Stimulated activated naive CD4-positive, alpha-beta T cell (primary cell): ENCODE results near the gene SLFN13.
"Not testable (repeated sequence)": the region's sequence is repeated elsewhere in the genome, so short reads cannot be mapped to it uniquely, and the experiment has no call there.

Experiments
- DNase-seq, 6 experiments: peaks; one replicate each; lab custom pipeline; 2025; lab: John Stamatoyannopoulos, UW

The SLFN13 gene, protein sequence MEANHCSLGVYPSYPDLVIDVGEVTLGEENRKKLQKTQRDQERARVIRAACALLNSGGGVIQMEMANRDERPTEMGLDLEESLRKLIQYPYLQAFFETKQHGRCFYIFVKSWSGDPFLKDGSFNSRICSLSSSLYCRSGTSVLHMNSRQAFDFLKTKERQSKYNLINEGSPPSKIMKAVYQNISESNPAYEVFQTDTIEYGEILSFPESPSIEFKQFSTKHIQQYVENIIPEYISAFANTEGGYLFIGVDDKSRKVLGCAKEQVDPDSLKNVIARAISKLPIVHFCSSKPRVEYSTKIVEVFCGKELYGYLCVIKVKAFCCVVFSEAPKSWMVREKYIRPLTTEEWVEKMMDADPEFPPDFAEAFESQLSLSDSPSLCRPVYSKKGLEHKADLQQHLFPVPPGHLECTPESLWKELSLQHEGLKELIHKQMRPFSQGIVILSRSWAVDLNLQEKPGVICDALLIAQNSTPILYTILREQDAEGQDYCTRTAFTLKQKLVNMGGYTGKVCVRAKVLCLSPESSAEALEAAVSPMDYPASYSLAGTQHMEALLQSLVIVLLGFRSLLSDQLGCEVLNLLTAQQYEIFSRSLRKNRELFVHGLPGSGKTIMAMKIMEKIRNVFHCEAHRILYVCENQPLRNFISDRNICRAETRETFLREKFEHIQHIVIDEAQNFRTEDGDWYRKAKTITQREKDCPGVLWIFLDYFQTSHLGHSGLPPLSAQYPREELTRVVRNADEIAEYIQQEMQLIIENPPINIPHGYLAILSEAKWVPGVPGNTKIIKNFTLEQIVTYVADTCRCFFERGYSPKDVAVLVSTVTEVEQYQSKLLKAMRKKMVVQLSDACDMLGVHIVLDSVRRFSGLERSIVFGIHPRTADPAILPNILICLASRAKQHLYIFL

DNA sequence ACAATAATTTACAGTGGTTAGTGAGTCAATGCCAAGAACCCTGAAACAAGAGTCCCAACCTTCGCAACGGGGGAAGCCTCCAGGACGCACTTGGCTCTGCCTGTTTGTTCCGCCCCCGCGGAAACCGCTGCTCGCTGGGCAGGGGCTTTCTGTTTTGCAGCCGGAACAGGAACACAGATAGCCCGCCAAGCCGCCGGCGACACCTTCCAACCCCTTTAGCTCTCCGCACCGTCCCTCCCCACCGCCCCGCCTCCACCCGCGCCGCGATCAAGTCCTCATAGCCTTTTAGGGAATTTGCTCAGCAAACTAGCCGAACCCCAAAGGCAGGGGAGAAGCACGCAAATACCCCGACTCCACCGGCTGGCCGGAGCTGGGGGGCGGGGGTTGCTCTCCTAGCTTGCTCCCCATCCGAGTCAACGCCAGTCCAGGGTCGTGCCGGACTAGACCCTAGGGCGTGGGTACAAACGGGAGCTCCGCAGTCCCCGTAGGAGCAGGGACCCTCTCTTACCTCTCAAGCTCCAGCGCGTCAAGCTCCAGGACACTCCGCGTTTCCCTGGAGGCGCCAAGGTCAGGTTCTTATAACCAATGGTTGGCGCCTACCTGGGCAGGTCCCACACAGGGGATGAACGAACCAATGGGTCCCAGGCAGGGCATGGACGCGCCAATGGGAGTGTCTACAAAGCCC lies at the start of gene SLFN13:
Gene SLFN13, minus strand, starts transcription at position 553 of the 685 bp plus-strand sequence. CDS start 3,086 bp downstream, outside the sequence.
- DNase-seq: peak; percentile 66 to 75 (median 68)

DNA sequence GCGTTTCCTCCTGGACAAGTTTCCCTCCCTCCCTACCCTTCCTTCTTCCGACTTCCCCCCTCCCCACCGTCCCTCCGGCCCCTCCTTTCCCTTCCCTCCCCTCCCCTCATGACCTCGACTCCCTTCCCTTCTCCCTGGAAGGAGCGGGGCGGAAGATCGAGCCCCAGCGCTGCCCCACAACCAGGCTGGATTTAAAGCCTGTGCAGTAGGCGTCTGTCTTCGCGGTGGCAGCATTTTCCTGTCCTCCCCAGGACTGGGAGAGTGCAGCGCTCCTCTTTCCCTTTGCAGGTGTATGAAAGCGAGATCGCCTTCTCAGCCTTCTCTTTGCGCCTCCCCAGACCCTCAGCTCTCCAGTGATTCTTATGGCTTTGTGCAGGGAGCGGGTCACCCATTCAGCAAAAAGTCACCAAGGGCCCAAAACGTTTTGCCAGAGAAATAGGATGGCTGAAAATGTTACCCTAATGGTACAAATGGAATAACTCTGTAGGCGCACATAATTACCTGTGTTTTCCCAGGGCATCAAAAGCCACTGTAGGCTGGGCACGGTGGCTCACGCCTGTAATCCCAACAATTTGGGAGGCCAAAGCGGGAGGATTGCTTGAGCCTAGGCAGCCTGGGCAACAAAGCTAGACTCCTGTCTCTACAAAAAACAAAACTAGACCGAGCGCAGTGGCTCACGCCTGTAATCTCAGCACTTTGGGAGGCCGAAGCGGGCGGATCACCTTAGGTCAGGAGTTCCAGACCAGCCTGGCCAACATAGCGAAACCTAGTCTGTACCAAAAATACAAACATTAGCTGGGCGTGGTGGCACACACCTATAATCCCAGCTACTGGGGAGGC lies 48.1 kb upstream of the SLFN13 start:
- DNase-seq: peak in 1 of 6 experiments; percentile 9

DNA sequence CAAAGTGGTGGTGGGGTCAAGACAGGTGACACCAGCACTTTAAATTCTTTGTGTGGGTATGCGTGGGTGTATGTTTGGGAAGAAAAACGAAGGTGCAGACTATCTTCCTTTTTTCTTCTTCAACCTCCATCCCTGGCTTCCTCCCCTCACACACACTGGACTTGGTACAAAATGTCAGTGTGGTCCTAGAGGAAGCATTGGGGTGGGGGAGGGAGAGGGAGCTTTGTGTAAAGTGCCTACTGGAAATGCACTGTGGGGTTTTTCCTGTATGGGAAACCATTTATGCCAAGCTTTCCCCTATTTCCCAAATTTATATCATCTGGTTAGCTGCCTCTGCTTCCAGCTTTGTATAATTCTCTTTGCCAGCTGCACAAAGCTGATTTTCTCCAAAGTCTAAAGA lies 44.5 kb upstream of the SLFN13 start:
- no peak for DNase-seq

DNA sequence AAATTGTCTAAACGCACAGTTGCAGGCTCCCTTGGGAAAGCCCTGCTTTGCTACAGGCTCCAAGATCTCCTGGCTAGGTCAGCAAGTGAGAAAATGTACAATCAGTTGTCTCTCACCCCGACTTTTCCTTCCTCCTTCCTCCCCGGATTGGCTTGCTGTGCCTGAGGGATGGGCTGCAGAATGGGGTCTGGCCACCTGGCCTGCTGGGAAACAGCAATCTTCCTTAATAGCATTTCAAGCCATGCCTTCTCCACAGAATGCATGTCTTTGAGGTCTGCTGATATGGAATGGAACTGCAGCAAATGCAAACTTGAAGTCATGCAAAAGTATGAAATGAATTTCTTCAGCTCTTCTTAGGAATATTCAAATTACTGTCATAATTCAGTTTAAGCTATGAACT lies 42.9 kb upstream of the SLFN13 start:
- no peak for DNase-seq

DNA sequence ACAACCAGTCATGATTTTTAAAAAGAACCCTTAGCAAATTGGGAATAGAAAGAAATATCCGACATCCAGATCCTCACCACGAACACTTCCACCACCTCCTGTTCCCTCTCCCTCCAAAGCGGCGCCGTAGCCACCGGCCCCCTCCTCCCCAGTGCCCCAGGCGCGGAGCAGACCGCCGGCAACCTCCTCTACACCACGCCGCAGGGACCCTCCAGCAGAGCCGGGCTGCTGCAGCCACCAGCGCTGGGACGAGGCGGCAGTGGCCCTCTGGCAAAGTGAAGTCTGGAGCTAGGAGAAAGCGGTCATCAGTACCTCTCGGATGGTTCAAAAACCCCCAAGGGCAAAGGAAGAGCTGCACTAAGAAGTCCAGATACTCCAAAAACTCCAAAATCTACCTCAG lies 41.4 kb upstream of the SLFN13 start:
- no peak for DNase-seq

DNA sequence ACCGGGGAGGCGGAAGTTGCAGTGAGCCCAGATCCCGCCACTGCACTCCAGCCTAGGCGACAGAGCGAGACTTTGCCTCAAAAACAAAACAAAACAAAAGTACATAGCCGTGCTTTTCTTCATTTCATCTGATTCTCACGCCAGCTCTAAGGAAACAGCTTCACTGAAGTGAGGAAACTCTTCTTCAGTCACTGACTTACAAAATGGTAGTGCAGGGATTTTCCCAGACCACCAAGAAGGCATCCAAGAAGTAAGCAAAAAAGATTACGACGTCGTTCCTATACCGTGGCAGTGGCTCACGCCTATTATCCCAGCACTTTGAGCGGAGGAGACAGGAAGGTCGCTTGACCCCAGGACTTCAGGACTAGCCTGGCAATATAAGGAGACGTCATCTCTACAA lies 40.4 kb upstream of the SLFN13 start:
- no peak for DNase-seq

DNA sequence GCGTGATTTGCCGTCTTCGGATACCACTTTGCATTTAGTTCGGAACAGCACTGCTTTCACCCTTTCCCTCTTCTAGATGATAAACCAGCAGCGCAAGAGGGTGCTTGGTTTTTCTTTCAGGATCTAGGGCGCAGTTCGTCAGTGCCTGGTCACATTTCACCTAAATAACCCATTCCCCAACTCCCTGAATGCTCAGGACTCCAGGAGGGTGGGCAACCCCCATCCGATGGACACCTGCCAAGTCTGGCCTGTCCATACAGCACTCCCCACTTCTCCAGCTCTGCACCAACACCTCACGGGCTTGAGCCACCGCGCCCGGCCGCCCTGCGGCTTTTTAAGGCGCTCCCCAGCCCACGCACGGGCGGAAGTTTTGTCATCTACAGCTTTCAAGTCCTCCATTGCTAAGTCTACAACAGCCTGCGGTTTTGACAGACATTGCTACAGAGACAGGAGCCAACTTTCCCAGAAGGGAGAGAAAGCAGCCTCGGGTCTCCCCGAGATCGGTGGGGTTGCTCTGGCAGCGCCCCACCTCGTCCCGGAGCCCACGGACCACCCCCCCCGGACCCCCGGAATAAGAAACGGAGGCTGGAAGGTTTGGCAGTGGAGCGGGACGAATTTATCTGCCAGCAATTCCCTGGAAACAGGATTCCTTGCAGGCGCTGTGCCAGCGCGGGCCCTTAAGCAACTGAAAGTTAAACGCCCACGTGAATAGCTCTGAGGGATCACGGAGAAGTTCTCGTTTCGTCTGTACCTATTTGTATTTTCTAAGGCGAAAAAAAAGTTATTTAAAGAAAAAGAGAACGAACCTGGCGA lies 38.6 kb upstream of the SLFN13 start:
- DNase-seq: peak; percentile 46 to 75 (median 61)

DNA sequence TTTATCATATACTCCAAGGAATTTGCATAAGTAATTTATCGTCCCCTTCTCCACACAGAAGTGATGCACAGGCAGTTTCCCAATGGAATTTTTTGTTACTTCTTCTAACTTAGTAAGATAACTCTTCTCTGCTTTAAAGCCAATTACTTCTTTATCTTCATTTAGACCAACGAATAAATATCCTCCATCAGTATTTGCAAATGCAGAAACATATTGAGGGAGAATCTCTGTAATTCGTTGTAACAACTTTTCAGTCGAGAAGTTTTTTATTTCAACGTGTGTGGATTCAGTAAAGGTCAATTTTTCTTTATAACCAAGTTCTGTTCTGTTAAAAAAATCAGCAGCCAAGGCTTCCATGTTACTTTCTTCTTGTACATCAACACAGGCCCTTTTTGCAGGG lies 30.7 kb upstream of the SLFN13 start:
- DNase-seq: no peak

DNA sequence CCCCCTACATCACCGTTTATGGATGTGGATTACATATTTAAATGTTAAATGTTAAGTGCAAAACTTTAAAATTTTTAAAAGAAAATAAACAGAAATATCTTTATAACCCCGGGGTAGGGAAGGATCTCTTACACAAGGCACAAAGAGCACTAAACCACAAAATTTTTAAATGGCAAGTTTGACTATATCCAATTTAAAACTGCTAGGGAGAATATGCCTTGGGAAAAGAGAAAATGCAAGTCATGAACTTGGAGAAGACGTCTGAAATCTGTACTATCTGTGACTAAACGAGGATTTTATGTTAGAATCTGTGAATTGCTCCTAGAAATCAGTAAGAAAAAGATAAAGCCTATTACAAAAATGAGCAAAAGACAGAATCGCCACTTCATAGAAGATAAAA lies 28.7 kb upstream of the SLFN13 start:
- DNase-seq: no peak

DNA sequence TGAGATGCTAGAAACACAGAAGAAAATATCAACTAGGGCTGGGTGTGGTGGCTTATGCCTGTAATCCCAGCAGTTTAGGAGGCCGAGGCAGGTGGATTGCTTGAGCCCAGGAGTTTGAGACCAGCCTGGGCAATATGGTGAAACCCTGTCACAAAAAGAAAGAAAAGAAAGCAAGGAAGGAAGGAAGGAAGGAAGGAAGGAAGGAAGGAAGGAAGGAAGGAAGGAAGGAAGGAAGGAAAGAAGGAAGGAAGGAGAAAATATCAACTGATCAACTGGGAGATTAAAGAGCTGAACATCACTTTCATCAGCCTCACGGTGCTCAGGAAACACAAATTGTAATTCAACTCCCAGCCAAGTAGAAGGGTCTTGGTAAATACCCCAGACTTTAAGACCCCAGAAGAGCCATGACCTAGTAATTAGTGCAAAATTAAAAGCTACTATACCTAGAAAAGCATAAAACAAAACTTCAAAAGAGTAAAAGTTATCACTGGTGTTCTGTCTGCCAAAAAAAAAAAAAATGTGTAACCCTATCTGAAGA lies 27.8 kb upstream of the SLFN13 start:
- DNase-seq: no peak

DNA sequence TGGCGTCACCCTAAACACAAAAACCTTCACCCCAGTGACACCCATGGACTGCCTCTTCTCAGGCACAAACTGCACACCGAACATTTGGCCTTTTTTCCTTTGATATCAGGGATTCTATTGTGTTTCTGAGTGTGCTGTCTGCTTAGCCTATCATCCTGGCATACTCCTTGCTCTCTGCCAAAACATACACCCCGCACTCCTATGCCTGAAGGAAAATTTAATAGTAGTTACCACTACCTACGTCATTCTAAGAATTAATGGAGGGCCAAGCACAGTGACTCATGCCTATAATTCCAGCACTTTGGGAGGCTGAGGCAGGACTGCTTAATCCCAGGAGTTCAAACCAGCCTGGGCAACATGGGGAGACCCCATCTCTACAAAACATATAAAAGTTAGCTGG lies 19.9 kb upstream of the SLFN13 start:
- no peak for DNase-seq

DNA sequence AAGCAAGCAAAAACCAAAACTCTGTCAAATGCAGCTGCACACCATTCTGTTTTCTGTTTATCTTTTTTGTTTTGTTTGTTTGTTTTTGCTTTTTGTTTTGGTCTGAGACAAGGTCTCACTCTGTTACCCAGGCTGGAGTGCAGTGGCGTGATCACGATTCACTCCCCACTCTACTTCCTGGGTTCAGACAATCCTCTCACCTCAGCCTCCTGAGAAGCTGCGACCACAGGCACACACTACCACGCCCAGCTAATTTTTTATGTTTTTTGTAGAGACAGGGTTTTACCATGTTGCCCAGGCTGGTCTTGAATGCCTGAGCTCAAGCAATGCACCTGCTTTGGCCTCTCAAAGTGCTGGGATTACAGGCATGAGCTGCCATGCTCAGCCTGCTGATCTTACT lies 19.3 kb upstream of the SLFN13 start:
- DNase-seq: peak in 2 of 6 experiments; percentile 10 to 14

DNA sequence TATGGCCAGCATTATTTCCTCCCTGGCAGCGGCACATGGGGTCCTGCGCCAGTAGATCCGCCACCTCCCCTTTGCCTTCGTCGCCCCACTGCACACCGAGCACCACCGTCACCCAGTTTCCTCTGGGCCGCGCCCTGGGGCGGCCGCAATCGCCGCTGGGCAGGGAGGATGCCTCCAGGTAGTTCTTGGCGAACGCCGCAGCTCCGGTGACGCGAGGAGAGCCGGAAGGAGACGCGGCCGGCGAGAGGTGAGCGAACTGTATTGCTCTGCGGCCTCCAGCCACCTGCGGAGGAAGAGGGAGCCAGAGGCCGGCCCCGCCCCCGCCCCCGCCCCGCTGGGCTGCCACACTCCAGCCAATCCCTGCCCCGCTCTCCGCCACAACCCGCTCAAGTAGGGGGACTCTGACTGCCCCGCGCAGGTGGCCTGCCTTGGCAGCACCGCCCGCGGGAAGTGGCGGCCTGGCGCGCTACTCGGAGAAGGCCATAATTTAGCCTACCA lies 11.8 kb upstream of the SLFN13 start:
- peak; percentile 15 to 67 (median 48) for DNase-seq

DNA sequence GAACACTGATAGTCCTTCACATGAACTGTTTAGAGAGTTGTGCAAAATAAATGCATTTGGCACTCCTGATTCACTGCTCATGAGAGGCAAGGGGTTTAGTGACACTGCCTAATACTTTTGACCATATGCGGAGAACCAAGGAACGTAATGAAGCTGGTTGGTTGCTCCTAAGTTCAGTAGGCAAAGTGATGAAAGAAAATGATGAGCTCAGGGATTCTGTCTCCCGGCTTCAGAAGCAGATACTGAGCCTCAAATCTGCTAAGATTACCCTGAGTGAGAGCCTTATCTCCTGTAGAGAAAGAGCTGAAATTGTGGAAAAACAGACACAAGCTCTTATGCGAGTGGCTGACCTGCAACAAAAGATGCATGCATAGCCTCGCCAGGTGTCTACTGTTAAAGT lies 5.5 kb upstream of the SLFN13 start:
- not testable (repeated sequence) for DNase-seq

DNA sequence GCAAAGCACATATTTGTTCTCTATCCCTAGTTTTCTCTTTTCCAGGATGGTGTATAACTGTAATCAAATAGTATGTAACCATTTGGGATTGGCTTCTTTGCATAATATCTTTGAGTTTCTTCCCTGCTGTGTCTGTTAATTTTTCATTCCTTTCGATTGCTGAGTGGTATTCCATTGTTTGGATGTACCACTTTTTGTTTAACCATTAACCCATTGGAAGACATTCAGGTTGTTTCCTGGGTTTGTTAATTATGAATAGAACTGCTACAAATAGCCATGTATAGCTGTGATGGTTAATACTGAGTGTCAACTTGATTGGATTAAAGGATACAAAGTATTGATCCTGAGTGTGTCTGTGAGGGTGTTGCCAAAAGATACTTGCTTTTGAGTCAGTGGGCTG lies 4.6 kb upstream of the SLFN13 start:
- no peak for DNase-seq

DNA sequence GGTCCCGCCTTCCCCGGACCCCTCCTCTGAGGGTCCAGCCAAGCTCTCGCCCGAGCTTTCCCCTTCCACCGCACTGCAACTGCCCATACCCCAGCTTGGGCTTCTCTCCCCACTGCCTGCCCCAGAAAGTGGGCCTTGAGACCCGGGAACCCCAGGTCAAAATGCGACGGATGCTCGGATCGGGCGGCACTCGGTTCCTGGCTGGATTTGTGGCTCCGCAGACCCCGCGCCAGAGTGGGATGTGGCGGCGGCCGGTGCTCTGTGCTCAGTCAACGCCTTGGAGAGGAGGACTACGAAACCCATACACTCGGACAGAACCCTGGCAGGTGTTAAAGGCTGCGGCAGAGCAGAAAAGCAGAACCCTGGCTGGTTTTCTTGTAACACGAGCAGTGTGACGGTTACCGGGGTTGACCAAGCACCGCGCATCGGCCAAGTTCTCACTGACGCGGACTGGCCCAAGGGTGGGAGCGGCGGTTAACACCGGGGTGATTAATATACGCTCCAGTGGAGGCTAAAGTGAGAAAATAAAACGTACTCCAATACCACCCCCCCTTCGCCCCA lies 885 bp upstream of the SLFN13 start:
- no peak for DNase-seq

DNA sequence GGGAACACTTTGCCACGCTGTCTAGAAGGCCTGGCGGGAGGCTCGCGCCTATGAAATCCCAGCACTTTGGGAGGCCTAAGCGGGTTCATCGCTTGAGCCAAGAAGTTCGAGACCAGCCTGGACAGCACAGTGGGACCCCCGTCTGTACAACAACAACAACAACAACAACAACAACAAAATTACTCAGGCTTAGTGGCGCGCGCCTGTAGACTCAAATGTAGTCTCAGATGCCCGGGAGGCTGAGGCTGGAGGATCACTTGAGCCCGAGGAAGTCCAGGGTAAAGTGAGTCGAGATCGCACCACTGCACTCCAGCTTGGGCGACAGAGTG lies 297 bp upstream of the SLFN13 start:
- DNase-seq: no peak

DNA sequence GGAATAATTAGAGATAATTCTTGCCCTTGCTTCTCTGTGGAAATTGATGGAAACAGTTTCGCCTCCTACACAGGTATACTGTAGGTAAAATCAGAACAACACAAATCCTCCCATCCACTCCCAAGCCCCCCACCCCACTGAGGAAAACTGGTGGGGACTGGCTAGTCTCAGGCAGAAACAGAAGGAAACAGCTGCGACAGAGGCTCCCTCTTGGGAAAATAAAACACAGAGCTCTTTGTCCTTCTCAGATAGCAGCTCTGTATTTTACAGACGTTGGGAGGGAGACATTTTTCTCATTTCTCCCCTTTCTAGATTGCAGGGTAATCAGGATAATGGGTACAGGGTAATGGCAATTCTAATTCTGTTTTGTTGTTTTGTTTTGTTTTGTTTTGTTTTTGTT lies 1.1 kb downstream of the SLFN13 start:
- DNase-seq: no peak

DNA sequence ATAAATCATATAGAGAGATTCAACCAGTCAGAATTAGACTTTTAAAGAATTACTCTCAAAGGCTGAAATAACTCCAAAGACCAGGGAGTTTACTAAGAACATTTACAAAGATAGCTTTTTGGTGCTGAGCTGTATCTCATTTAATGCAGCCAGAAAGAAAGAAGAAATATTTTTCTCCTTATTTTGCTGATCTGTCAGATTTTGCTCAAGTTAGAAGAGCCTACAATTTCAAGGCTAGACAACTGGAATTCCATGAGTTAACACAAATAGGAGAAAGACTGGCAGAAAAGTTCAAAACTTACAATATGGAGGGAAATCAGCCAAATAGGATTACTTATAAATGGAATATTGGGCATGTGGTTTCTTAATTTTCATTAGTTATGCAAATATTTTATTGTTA lies 10.1 kb downstream of the SLFN13 start:
- DNase-seq: no peak
